Parathyroid adenoma (tissue), 2 donors: ENCODE results near the gene HRAS.

Experiments
- H2AFZ ChIP-seq: fragments of 300-600 bp; sonication (generic); one replicate; pipeline ENCODE4 v1.7.0; 2017; ENCODE audit warnings: antibody characterized with exemption, mild to moderate bottlenecking
- H3K27ac ChIP-seq: fragments of 300-600 bp; sonication (generic); one replicate; pipeline ENCODE4 v1.7.0; 2017
- H3K27me3 ChIP-seq: fragments of 300-600 bp; sonication (generic); one replicate; pipeline ENCODE4 v1.7.0; 2017; ENCODE audit warnings: low read length; ENCODE audit not compliant: control insufficient read depth, insufficient read depth
- H3K36me3 ChIP-seq: fragments of 300-600 bp; sonication (generic); one replicate; pipeline ENCODE4 v1.7.0; 2017; ENCODE audit warnings: low read length; ENCODE audit not compliant: control insufficient read depth, insufficient read depth
- H3K4me1 ChIP-seq: fragments of 300-600 bp; sonication (generic); one replicate; pipeline ENCODE4 v1.7.0; 2017; ENCODE audit warnings: control low read depth
- H3K4me2 ChIP-seq: fragments of 300-600 bp; sonication (generic); one replicate; pipeline ENCODE4 v1.7.0; 2017; ENCODE audit warnings: low read length
- H3K4me3 ChIP-seq: fragments of 300-600 bp; sonication (generic); one replicate; pipeline ENCODE4 v1.7.0; 2017; ENCODE audit warnings: low read depth, low read length
- H3K79me2 ChIP-seq: fragments of 300-600 bp; sonication (generic); one replicate; pipeline ENCODE4 v1.7.0; 2017; ENCODE audit warnings: control low read depth
- H3K9ac ChIP-seq: fragments of 300-600 bp; sonication (generic); one replicate; pipeline ENCODE4 v1.7.0; 2017; ENCODE audit warnings: mild to moderate bottlenecking
- H3K9me3 ChIP-seq: fragments of 300-600 bp; sonication (generic); one replicate; pipeline ENCODE4 v1.7.0; 2017; ENCODE audit warnings: low read length; ENCODE audit not compliant: control insufficient read depth
- CTCF ChIP-seq: fragments of 300-600 bp; sonication (generic); IDR thresholded peaks from one replicate; pipeline ENCODE4 v1.7.0; 2017; ENCODE audit warnings: antibody characterized with exemption, mild to moderate bottlenecking
- donor health status: primary hyperparathyroidism.

HRAS gene

GRCh38 chr11:573146-573759 lies 37.9 kb upstream of the HRAS start:
- Histone ChIP-seq H3K4me3 (no peak overlapping the region), H2AFZ (no peak overlapping the region), H3K27me3 (no peaks in the 10 kb centered on the region), H3K79me2 (peaks cover 6% of the 10 kb centered on the region), H3K9ac (no peak overlapping the region), H3K4me1 (peaks cover 5% of the 10 kb centered on the region), H3K9me3 (no peaks in the 10 kb centered on the region), H3K36me3 (no peaks in the 10 kb centered on the region), H3K27ac (no peak overlapping the region), H3K4me2 (no peak overlapping the region)
- TF ChIP-seq CTCF: no peak

DNA sequence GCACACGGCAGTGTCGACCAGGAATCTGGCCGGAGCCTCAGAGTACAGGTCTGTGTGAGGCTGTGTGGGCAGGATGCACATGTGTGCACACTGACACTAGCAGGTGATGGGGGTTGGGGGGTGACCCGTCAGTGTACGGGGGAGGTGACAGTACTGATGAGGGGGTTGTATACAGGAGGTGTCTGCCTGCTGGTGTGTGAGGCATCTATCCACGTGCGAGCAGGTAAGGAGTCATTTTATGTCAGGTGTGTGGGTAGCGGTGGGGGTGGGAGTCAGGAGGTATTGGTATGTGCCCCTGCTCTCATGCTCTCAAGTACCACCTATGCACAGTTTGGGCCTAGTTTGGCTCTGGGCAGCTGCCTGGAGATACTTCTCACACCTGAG lies 36.4 kb upstream of the HRAS start:
- H3K27ac ChIP-seq: no peak overlapping the region
- H3K4me1 ChIP-seq: no peaks in the 10 kb centered on the region
- H3K79me2 ChIP-seq: no peaks in the 10 kb centered on the region
- no peak overlapping the region for H2AFZ ChIP-seq
- no peak overlapping the region for H3K4me2 ChIP-seq
- no peaks in the 10 kb centered on the region for H3K27me3 ChIP-seq
- no peaks in the 10 kb centered on the region for H3K9me3 ChIP-seq
- H3K4me3 ChIP-seq: no peak overlapping the region
- TF ChIP-seq CTCF: no peak
- no peak overlapping the region for H3K9ac ChIP-seq
- no peaks in the 10 kb centered on the region for H3K36me3 ChIP-seq

DNA sequence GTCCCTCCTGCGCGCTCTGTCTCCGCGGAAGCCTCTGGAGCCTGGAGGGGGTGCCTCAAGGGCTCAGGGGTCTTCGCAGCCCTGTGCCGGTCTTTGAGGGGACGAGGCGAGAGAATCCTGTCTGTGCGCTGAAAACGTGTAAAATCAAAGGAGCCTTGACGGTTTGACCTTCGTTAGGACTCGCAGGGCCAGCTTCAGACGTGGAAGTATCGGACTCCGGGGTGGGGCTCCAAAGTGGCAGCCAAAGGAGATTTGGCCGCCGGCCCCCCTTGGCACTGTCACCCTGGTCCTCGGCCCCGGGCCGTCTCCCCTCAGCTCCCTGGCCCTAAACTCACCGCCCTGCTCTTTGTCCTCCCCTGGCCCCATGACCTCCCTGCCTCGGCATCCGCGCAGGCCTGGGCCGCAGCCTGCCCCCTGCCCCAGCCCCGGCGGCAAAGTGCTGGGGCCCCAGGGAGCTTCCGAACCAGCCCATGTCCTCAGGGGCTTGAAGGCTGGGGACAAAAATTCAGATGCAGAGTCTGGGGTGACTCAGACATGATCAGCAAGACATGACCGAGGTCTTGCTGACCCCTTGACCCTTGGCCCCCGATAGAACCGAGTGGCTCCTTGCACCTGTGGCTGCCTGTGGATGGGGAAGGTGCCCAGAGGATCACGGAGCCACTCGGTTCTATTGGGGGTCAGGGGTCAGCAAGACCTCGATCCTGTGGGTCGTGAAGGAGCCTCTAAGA lies 33.9 kb upstream of the HRAS start:
- Histone ChIP-seq H3K4me2 (peak overlapping the region; percentile 66), H3K79me2 (no peaks in the 10 kb centered on the region), H3K36me3 (no peaks in the 10 kb centered on the region), H3K4me1 (no peaks in the 10 kb centered on the region), H2AFZ (peak overlapping the region; percentile 51), H3K9me3 (no peaks in the 10 kb centered on the region), H3K9ac (no peak overlapping the region), H3K27me3 (no peaks in the 10 kb centered on the region), H3K4me3 (peak overlapping the region; percentile 34), H3K27ac (no peak overlapping the region)
- TF ChIP-seq CTCF: no peak

- Histone ChIP-seq H3K79me2 (no peaks in the 10 kb centered on the region), H3K36me3 (no peaks in the 10 kb centered on the region), H3K27me3 (no peaks in the 10 kb centered on the region), H3K4me1 (no peaks in the 10 kb centered on the region), H2AFZ (peak overlapping the region; percentile 51), H3K9me3 (no peaks in the 10 kb centered on the region), H3K27ac (no peak overlapping the region), H3K9ac (no peak overlapping the region), H3K4me2 (peak overlapping the region; percentile 66), H3K4me3 (peak overlapping the region; percentile 34)
- no peak for TF ChIP-seq CTCF
These were observed 33.2 kb upstream of the HRAS start for GRCh38 chr11:568306-569157.
